K562 (cell line): Measurements from ENCODE around the gene COMMD4. TPM values are rescaled to one million over a fixed set of nuclear protein-coding genes. Genes with fewer than 3 reads are reported as not detected.
A peak's percentile ranks its signal among the peaks of the same experiment; 100 is the strongest.

Experiments
- ATAC-seq: fragments of 200-7000 bp; cut with Tn5 transposase; 3 replicates; pipeline ENCODE4 v1.9.1; 2020; ENCODE audit warnings: moderate library complexity
- BruUV-seq: library from RNA; stranded (reverse); fragments of 400-500 nt; replicated peaks from 2 replicates; lab custom pipeline; 2021; lab: Mats Ljungman, UMichigan
- CTCF ChIA-PET: fragments of 300-600 bp; formaldehyde crosslinking; extraction: SDS; loops from one replicate; lab custom pipeline; 2021; ENCODE audit warnings: low intra/inter-chr PET ratio; lab: Yijun Ruan, JAX
- POLR2A ChIA-PET: fragments of 300-600, 350-650 bp; sonication (Branson Sonifier 250); formaldehyde crosslinking; extraction: SDS; loops from one replicate; lab custom pipeline; 2021; ENCODE audit warnings: antibody characterized with exemption, inconsistent platforms; lab: Yijun Ruan, JAX
- DNase-seq, 4 experiments: peaks; one replicate each; pipeline versions ENCODE4 v3.0.0 to v3.0.0-alpha.2; 2011 to 2018; ENCODE audit warnings: low spot score in 3 of 4, mixed read lengths in 3 of 4; ENCODE audit errors: extremely low read depth in 1 of 4
- FAIRE-seq: peaks from 2 replicates; lab custom pipeline; 2011; peaks lifted over from hg19 to GRCh38; lab: Jason Lieb, UNC
- H2AFZ ChIP-seq: 2 replicates; pipeline ENCODE4 v1.6.0; 2011; ENCODE audit warnings: low read depth, low read length, control low read depth, inconsistent platforms
- H3K27ac ChIP-seq: fragments of 200-600 bp; 3 replicates; pipeline ENCODE4 v1.8.0; 2011; ENCODE audit warnings: low read depth, mild to moderate bottlenecking, control low read depth, inconsistent platforms, low read length, moderate library complexity, mixed read lengths; ENCODE audit errors: extremely low read depth
- H3K27me3 ChIP-seq, 2 experiments: fragments of 300-600 bp in 1 of 2; 2 replicates in 1 of 2; 3 replicates in 1 of 2; pipeline versions ENCODE4 v1.6.0 to v1.8.0; 2011; ENCODE audit warnings: inconsistent platforms in 2 of 2, low read length in 2 of 2, mild to moderate bottlenecking in 1 of 2, mixed read lengths in 1 of 2, moderate library complexity in 1 of 2; ENCODE audit not compliant: control insufficient read depth in 2 of 2, insufficient read depth in 2 of 2
- H3K36me3 ChIP-seq: fragments of 300-600 bp; 3 replicates; pipeline ENCODE4 v1.8.0; 2011; ENCODE audit warnings: mild to moderate bottlenecking, low read length, inconsistent platforms; ENCODE audit not compliant: control insufficient read depth, insufficient read depth
- H3K4me1 ChIP-seq, 2 experiments: fragments of 200-600 bp in 1 of 2; replicated peaks in 1 of 2; 2 replicates in 1 of 2; 3 replicates in 1 of 2; pipeline versions ENCODE4 v1.5.1 to v1.8.0; 2011; ENCODE audit warnings: inconsistent platforms in 2 of 2, low read length in 2 of 2, mild to moderate bottlenecking in 1 of 2, mixed read lengths in 1 of 2, moderate library complexity in 1 of 2; ENCODE audit not compliant: control insufficient read depth in 2 of 2, insufficient read depth in 2 of 2
- H3K4me2 ChIP-seq: 2 replicates; pipeline ENCODE4 v1.6.1; 2011; ENCODE audit warnings: low read length, control low read depth, inconsistent platforms, mixed read lengths; ENCODE audit not compliant: insufficient read depth
- H3K4me3 ChIP-seq: fragments of 200-600 bp; sonication (generic), shearing (Covaris generic); 2 replicates; pipeline ENCODE4 v1.5.1; 2016; ENCODE audit warnings: control low read depth, inconsistent platforms
- H3K79me2 ChIP-seq: fragments of 200-600 bp; 3 replicates; pipeline ENCODE4 v1.8.0; 2011; ENCODE audit warnings: low read length, inconsistent platforms; ENCODE audit not compliant: control insufficient read depth, insufficient read depth
- H3K9ac ChIP-seq, 2 experiments: 2 replicates each; pipeline versions ENCODE4 v1.6.0 to v1.6.1; 2011; ENCODE audit warnings: low read depth in 2 of 2, low read length in 2 of 2, control low read depth in 1 of 2, inconsistent platforms in 1 of 2, mild to moderate bottlenecking in 1 of 2, mixed read lengths in 1 of 2; ENCODE audit not compliant: insufficient read depth in 1 of 2
- H3K9me1 ChIP-seq: one replicate; pipeline ENCODE4 v1.6.0; 2011; ENCODE audit warnings: inconsistent platforms, mild to moderate bottlenecking, low read length, moderate library complexity; ENCODE audit not compliant: control insufficient read depth, insufficient read depth
- H3K9me3 ChIP-seq: replicated peaks from 2 replicates; pipeline ENCODE4 v1.5.1; 2011; ENCODE audit warnings: low read depth, low read length, inconsistent platforms; ENCODE audit not compliant: control insufficient read depth, insufficient read depth
- H4K20me1 ChIP-seq: replicated peaks from 2 replicates; pipeline ENCODE4 v1.6.1; 2011; ENCODE audit warnings: low read length, inconsistent platforms, mixed read lengths; ENCODE audit not compliant: control insufficient read depth, insufficient read depth
- CBX3 ChIP-seq, 2 experiments: IDR thresholded peaks; 1 replicate in 1 of 2; 2 replicates in 1 of 2; pipeline ENCODE4 v1.6.1; 2012; ENCODE audit warnings: inconsistent platforms in 2 of 2, low read length in 2 of 2, borderline replicate concordance in 1 of 2, control low read depth in 1 of 2
- WGBS: fragments of 100-300 bp; shearing (Covaris generic); methylation state at CpG from one replicate; pipeline ENCODE4 v1.1.6; 2016; ENCODE audit warnings: low coverage, mixed read lengths; ENCODE audit not compliant: insufficient coverage; ENCODE audit errors: missing lambda C conversion rate; 5-methylcytosine and 5-hydroxymethylcytosine counted together
- in situ Hi-C: fragments of 300-500 bp; cut with MboI; formaldehyde crosslinking; loops from 4 replicates; pipeline ENCODE4 v1.15.0; 2018; ENCODE audit warnings: inconsistent platforms, mixed read lengths
- intact Hi-C: fragments of 100-400 bp; cut with micrococcal nuclease; formaldehyde crosslinking; loops from 2 replicates; pipeline ENCODE4 v1.14.2; 2022
- polyA plus RNA-seq, 8 experiments: library from polyadenylated mRNA; depleted of rRNA in 4 of 8; stranded (reverse) in 5 of 8; unstranded in 3 of 8; fragments of >200 nt; fragmentation: Nextera tagmentation in 2 of 8; fragmentation: Illumina TruSeq in 1 of 8; extraction: Ambion mirVana in 2 of 8; extraction: Trizol in 1 of 8; gene quantifications; 2 replicates each; pipeline versions ENCODE4 v1.2.1 to v1.2.3, GENCODE V29; 2011 to 2014; ENCODE audit warnings: inconsistent platforms in 1 of 8, missing spikeins in 1 of 8
- total RNA-seq, 7 experiments: library from RNA; depleted of rRNA in 6 of 7; stranded (reverse); fragments of >200 nt in 6 of 7; fragmentation: Illumina TruSeq in 2 of 7; extraction: Trizol in 2 of 7; gene quantifications; 2 replicates each; pipeline versions ENCODE4 v1.2.1 to v1.2.3, GENCODE V29; 2011 to 2021; ENCODE audit warnings: low replicate concordance in 1 of 7
- TF ChIP-seq, protein P1 (sequence below): sonication (generic); formaldehyde crosslinking; IDR thresholded peaks from 2 replicates; pipeline ENCODE4 v1.8.1; 2023; ENCODE audit warnings: mild to moderate bottlenecking, missing genetic modification reagents

Gene COMMD4
- total and polyA plus RNA-seq, 9 of the 15 experiments (the other 6 are each of a cell fraction or from before 2014, with no cell fraction given): 20.4 to 140 (median 63.9) TPM

GRCh38 chr15:75356006-75356405 lies 20.1 kb downstream of the COMMD4 start (continued):
- TF ChIP-seq, protein P1, sequence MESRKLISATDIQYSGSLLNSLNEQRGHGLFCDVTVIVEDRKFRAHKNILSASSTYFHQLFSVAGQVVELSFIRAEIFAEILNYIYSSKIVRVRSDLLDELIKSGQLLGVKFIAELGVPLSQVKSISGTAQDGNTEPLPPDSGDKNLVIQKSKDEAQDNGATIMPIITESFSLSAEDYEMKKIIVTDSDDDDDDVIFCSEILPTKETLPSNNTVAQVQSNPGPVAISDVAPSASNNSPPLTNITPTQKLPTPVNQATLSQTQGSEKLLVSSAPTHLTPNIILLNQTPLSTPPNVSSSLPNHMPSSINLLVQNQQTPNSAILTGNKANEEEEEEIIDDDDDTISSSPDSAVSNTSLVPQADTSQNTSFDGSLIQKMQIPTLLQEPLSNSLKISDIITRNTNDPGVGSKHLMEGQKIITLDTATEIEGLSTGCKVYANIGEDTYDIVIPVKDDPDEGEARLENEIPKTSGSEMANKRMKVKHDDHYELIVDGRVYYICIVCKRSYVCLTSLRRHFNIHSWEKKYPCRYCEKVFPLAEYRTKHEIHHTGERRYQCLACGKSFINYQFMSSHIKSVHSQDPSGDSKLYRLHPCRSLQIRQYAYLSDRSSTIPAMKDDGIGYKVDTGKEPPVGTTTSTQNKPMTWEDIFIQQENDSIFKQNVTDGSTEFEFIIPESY (CRISPR knock-in tag): 0 out of 2 replicates have a peak, but pooled peaks have one; percentile 30
- TF ChIP-seq, all 486 proteins: peak for 2

GRCh38 chr15:75356517-75356916 lies 20.7 kb downstream of the COMMD4 start:
- no TSS peak for BruUV-seq
- in situ Hi-C loops (no loop called here), intact Hi-C loops (no loop called here)
- Histone ChIP-seq H3K4me3 (no peak overlapping the region), H3K79me2 (no peaks in the 10 kb centered on the region), H3K27me3 (no peaks in the 10 kb centered on the region; a peak in 1 of 5 replicates), H3K27ac (no peak overlapping the region), H3K9ac (peak overlapping the region in 1 of 2 experiments; percentile 45; a peak in 1 of 4 replicates), H3K9me3 (no peaks in the 10 kb centered on the region), H3K36me3 (peaks cover 53% of the 10 kb centered on the region; the same call in 2 of the 3 replicates), H4K20me1 (no peaks in the 10 kb centered on the region), H3K4me1 (peaks cover 0 to 7% of the 10 kb centered on the region in 2 experiments; a peak in 2 of 5 replicates), H3K9me1 (peaks cover 3% of the 10 kb centered on the region), H2AFZ (no peak overlapping the region), H3K4me2 (no peak overlapping the region)
- TF ChIP-seq CBX3 (IDR thresholded peaks at IDR 0.05; ENCODE audit: borderline replicate concordance in 1 of 2, low read length in 2 of 2): no peak
- no peak for FAIRE-seq
- ChIA-PET CTCF (interaction anchor here (0.6 kb wide), 1 partner anchor 423 kb away, joined by 4 read pairs; no protein-coding TSS in a partner anchor), POLR2A (no interaction called here)
- ATAC-seq: no peak
- 95% methylated on average over 18 of the region's 20 CpGs for WGBS
- DNase-seq: no peak
